K562 (cell line): ENCODE data around the gene MPC2. TPM values are rescaled to one million over a fixed set of nuclear protein-coding genes. Genes with fewer than 3 reads are reported as not detected.
A peak's percentile ranks its signal among the peaks of the same experiment; 100 is the strongest.

Experiments
- ATF7 ChIP-seq: fragments of 450-650 bp; IDR thresholded peaks from 2 replicates; pipeline ENCODE4 v1.7.1; 2014; ENCODE audit warnings: mild to moderate bottlenecking, moderate library complexity
- CHD1 ChIP-seq: fragments of 200-600 bp; sonication (generic); IDR thresholded peaks from one replicate; pipeline ENCODE4 v1.6.1; 2012; ENCODE audit warnings: mild to moderate bottlenecking, moderate library complexity, low read length, inconsistent platforms
- CXXC5 ChIP-seq: fragments of 250-450 bp; sonication (Bioruptor Pico); IDR thresholded peaks from 2 replicates; pipeline ENCODE4 v1.8.0; 2022; ENCODE audit warnings: inconsistent platforms, mild to moderate bottlenecking, moderate library complexity
- ELF4 ChIP-seq: fragments of 450-650 bp; formaldehyde crosslinking; IDR thresholded peaks from 2 replicates; pipeline ENCODE4 v1.4.0; 2022; ENCODE audit warnings: missing genetic modification characterization
- ETV6 ChIP-seq, 3 experiments: fragments of 150-350 bp in 1 of 3; sonication (generic) in 1 of 3; formaldehyde crosslinking in 1 of 3; IDR thresholded peaks; 2 replicates each; pipeline versions ENCODE4 v1.6.1 to v1.8.0; 2014 to 2022; ENCODE audit warnings: borderline replicate concordance in 2 of 3, low read depth in 2 of 3, antibody characterized with exemption in 1 of 3, low read length in 1 of 3, mild to moderate bottlenecking in 1 of 3, missing genetic modification reagents in 1 of 3
- FOSL1 ChIP-seq: fragments of 200-800 bp; sonication (Bioruptor generic); conservative IDR thresholded peaks from 2 replicates; pipeline ENCODE4 v1.6.1; 2016; ENCODE audit warnings: missing genetic modification characterization, missing compliant biosample characterization
- HDAC2 ChIP-seq: fragments of 450-650 bp; IDR thresholded peaks from 2 replicates; pipeline ENCODE4 v1.6.1; 2016; ENCODE audit warnings: mild to moderate bottlenecking
- NR2F6 ChIP-seq: fragments of 450-650 bp; formaldehyde crosslinking; IDR thresholded peaks from 2 replicates; pipeline ENCODE4 v1.4.0; 2020; ENCODE audit warnings: mild to moderate bottlenecking
- PCBP1 ChIP-seq: fragments of 200-400 bp; formaldehyde crosslinking; IDR thresholded peaks from 2 replicates; pipeline ENCODE4 v1.6.1; 2018; ENCODE audit warnings: mild to moderate bottlenecking, low read depth, low read length; ENCODE audit not compliant: poor library complexity, severe bottlenecking
- PURB ChIP-seq: sonication (generic); formaldehyde crosslinking; IDR thresholded peaks from 2 replicates; pipeline ENCODE4 v1.9.0; 2021; ENCODE audit warnings: low read depth, mild to moderate bottlenecking, missing genetic modification reagents
- SMAD4 ChIP-seq: fragments of 250-450 bp; sonication (Bioruptor Pico); conservative IDR thresholded peaks from 2 replicates; pipeline ENCODE4 v1.8.0; 2021; ENCODE audit warnings: inconsistent platforms, mild to moderate bottlenecking, moderate library complexity
- SP1 ChIP-seq: sonication (generic); formaldehyde crosslinking; IDR thresholded peaks from 2 replicates; pipeline ENCODE4 v1.8.1; 2022; ENCODE audit warnings: mild to moderate bottlenecking, missing genetic modification reagents
- TRIM24 ChIP-seq, 2 experiments: fragments of 450-650 bp; IDR thresholded peaks; 2 replicates each; pipeline ENCODE4 v1.6.1; 2016
- ZFP30 ChIP-seq: fragments of 250-450 bp; sonication (Bioruptor Pico); IDR thresholded peaks from 2 replicates; pipeline ENCODE4 v1.8.0; 2022; ENCODE audit warnings: moderate library complexity, mild to moderate bottlenecking, inconsistent platforms, borderline replicate concordance
- ZFX ChIP-seq: sonication (generic); formaldehyde crosslinking; IDR thresholded peaks from 2 replicates; pipeline ENCODE4 v1.8.0; 2022; ENCODE audit warnings: mild to moderate bottlenecking, missing genetic modification reagents, moderate library complexity
- polyA plus RNA-seq, 8 experiments: library from polyadenylated mRNA; depleted of rRNA in 4 of 8; stranded (reverse) in 5 of 8; unstranded in 3 of 8; fragments of >200 nt; fragmentation: Nextera tagmentation in 2 of 8; fragmentation: Illumina TruSeq in 1 of 8; extraction: Ambion mirVana in 2 of 8; extraction: Trizol in 1 of 8; gene quantifications; 2 replicates each; pipeline versions ENCODE4 v1.2.1 to v1.2.3, GENCODE V29; 2011 to 2014; ENCODE audit warnings: inconsistent platforms in 1 of 8, missing spikeins in 1 of 8
- total RNA-seq, 7 experiments: library from RNA; depleted of rRNA in 6 of 7; stranded (reverse); fragments of >200 nt in 6 of 7; fragmentation: Illumina TruSeq in 2 of 7; extraction: Trizol in 2 of 7; gene quantifications; 2 replicates each; pipeline versions ENCODE4 v1.2.1 to v1.2.3, GENCODE V29; 2011 to 2021; ENCODE audit warnings: low replicate concordance in 1 of 7
- TF ChIP-seq, protein P1 (sequence below): fragments of 450-650 bp; IDR thresholded peaks from 2 replicates; pipeline ENCODE4 v1.6.1; 2016
- TF ChIP-seq, protein P2 (sequence below), 2 experiments: fragments of 450-650 bp; IDR thresholded peaks; 2 replicates each; pipeline ENCODE4 v1.6.1; 2018; ENCODE audit warnings: mild to moderate bottlenecking in 2 of 2, low read depth in 1 of 2; ENCODE audit not compliant: partially characterized antibody in 2 of 2
- TF ChIP-seq, protein P3 (sequence below): fragments of 450-650 bp; formaldehyde crosslinking; IDR thresholded peaks from 2 replicates; pipeline ENCODE4 v1.4.0; 2020; ENCODE audit warnings: mild to moderate bottlenecking, moderate library complexity
- TF ChIP-seq, protein P4 (sequence below), 2 experiments: fragments of 450-650 bp; IDR thresholded peaks; 2 replicates each; pipeline ENCODE4 v1.6.1; 2016

MPC2 gene
- total and polyA plus RNA-seq, 9 of the 15 experiments (the other 6 are each of a cell fraction or from before 2014, with no cell fraction given) = 70.7 to 179 (median 144) TPM

DNA sequence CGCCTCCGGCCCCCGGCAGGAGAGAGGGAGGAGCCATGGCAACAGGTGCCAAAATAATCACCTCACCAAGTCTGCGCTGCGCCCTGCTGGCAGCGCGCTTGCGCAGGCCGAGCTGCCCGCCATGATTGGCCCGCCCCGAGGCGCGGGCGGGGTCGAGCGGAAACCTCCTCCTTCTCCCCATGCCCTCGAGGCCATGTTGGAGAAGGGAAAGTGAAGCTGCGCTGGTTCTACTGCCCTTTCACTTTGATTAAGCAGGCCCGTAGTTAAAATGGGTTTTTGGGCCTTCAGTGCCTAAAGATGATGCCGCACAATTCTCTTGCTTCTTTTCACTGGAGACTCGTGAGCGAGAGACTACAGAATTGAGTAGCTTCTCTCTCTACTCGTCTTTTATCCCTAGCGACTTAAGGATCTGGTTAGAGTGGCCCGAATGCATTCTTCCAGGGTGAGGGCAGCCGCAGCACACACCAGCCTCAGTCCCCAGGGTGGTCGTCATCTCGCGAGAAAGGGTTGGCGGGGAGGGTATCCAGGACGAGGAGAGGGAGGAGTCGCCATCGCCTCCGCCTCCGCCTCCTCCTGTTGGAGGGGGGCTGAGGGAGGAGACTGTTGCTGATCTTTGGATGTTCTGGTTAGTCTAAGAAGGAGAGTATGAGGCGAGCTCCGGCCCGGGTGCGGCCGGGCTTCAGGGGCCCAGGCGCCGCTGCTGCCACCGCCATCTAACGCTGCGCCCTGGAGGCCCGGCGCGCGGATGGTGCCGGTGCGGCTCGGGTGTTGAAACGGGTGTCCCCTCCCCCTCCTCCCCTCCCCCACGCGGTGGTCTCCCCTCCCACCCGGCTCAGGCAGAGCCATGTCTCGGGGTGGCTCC is 573 bp downstream of the MPC2 start, which contains the start of gene DCAF6 (continued):
- TF ChIP-seq, protein P1, sequence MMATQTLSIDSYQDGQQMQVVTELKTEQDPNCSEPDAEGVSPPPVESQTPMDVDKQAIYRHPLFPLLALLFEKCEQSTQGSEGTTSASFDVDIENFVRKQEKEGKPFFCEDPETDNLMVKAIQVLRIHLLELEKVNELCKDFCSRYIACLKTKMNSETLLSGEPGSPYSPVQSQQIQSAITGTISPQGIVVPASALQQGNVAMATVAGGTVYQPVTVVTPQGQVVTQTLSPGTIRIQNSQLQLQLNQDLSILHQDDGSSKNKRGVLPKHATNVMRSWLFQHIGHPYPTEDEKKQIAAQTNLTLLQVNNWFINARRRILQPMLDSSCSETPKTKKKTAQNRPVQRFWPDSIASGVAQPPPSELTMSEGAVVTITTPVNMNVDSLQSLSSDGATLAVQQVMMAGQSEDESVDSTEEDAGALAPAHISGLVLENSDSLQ = peak; percentile 80
- TF ChIP-seq PURB (CRISPR knock-in tag) = no peak
- TF ChIP-seq NR2F6 (CRISPR knock-in tag) = no peak
- TF ChIP-seq HDAC2 = peak; percentile 68; the same call in 1 of the 2 replicates
- TF ChIP-seq ELF4 (CRISPR knock-in tag) = peak; percentile 75; the same call in 1 of the 2 replicates
- TF ChIP-seq, protein P2, sequence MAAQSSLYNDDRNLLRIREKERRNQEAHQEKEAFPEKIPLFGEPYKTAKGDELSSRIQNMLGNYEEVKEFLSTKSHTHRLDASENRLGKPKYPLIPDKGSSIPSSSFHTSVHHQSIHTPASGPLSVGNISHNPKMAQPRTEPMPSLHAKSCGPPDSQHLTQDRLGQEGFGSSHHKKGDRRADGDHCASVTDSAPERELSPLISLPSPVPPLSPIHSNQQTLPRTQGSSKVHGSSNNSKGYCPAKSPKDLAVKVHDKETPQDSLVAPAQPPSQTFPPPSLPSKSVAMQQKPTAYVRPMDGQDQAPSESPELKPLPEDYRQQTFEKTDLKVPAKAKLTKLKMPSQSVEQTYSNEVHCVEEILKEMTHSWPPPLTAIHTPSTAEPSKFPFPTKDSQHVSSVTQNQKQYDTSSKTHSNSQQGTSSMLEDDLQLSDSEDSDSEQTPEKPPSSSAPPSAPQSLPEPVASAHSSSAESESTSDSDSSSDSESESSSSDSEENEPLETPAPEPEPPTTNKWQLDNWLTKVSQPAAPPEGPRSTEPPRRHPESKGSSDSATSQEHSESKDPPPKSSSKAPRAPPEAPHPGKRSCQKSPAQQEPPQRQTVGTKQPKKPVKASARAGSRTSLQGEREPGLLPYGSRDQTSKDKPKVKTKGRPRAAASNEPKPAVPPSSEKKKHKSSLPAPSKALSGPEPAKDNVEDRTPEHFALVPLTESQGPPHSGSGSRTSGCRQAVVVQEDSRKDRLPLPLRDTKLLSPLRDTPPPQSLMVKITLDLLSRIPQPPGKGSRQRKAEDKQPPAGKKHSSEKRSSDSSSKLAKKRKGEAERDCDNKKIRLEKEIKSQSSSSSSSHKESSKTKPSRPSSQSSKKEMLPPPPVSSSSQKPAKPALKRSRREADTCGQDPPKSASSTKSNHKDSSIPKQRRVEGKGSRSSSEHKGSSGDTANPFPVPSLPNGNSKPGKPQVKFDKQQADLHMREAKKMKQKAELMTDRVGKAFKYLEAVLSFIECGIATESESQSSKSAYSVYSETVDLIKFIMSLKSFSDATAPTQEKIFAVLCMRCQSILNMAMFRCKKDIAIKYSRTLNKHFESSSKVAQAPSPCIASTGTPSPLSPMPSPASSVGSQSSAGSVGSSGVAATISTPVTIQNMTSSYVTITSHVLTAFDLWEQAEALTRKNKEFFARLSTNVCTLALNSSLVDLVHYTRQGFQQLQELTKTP (IDR thresholded peaks at IDR 0.05; ENCODE audit: low read depth in 1 of 2, partially characterized antibody in 2 of 2) = peak; percentile 42 to 80
- peak; percentile 93 for TF ChIP-seq ZFX (CRISPR knock-in tag)
- TF ChIP-seq ATF7 = peak; percentile 94
- TF ChIP-seq, protein P3, sequence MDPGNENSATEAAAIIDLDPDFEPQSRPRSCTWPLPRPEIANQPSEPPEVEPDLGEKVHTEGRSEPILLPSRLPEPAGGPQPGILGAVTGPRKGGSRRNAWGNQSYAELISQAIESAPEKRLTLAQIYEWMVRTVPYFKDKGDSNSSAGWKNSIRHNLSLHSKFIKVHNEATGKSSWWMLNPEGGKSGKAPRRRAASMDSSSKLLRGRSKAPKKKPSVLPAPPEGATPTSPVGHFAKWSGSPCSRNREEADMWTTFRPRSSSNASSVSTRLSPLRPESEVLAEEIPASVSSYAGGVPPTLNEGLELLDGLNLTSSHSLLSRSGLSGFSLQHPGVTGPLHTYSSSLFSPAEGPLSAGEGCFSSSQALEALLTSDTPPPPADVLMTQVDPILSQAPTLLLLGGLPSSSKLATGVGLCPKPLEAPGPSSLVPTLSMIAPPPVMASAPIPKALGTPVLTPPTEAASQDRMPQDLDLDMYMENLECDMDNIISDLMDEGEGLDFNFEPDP (CRISPR knock-in tag) = no peak
- TF ChIP-seq, protein P4, sequence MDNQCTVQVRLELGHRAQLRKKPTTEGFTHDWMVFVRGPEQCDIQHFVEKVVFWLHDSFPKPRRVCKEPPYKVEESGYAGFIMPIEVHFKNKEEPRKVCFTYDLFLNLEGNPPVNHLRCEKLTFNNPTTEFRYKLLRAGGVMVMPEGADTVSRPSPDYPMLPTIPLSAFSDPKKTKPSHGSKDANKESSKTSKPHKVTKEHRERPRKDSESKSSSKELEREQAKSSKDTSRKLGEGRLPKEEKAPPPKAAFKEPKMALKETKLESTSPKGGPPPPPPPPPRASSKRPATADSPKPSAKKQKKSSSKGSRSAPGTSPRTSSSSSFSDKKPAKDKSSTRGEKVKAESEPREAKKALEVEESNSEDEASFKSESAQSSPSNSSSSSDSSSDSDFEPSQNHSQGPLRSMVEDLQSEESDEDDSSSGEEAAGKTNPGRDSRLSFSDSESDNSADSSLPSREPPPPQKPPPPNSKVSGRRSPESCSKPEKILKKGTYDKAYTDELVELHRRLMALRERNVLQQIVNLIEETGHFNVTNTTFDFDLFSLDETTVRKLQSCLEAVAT (IDR thresholded peaks at IDR 0.05) = peak in 1 of 2 experiments; percentile 67; a peak in 2 of 4 replicates
- TF ChIP-seq SP1 (CRISPR knock-in tag) = peak; percentile 92
- peak in 1 of 2 experiments; percentile 24; a peak in 1 of 4 replicates for TF ChIP-seq TRIM24 (IDR thresholded peaks at IDR 0.05)
- peak; percentile 70; the same call in 1 of the 2 replicates for TF ChIP-seq CXXC5 (CRISPR knock-in tag)
- TF ChIP-seq CHD1 = peak; percentile 88
- TF ChIP-seq ETV6 (IDR thresholded peaks at IDR 0.05; ENCODE audit: borderline replicate concordance in 1 of 2, low read depth in 2 of 2, low read length in 1 of 2) = 0 out of 4 replicates have a peak, but pooled peaks of 1 of the 2 experiments have one; percentile 15
- TF ChIP-seq ETV6 (CRISPR knock-in tag; IDR thresholded peaks at IDR 0.05; ENCODE audit: borderline replicate concordance) = 0 out of 2 replicates have a peak, but pooled peaks have one; percentile 45
- TF ChIP-seq SMAD4 (CRISPR knock-in tag) = no peak; the same call in 1 of the 2 replicates
- peak; percentile 97 for TF ChIP-seq PCBP1
- TF ChIP-seq FOSL1 (tag) = no peak
- TF ChIP-seq ZFP30 (CRISPR knock-in tag) = no peak
